ENCODE measurements around the gene LAYN.

The LAYN gene

DNA sequence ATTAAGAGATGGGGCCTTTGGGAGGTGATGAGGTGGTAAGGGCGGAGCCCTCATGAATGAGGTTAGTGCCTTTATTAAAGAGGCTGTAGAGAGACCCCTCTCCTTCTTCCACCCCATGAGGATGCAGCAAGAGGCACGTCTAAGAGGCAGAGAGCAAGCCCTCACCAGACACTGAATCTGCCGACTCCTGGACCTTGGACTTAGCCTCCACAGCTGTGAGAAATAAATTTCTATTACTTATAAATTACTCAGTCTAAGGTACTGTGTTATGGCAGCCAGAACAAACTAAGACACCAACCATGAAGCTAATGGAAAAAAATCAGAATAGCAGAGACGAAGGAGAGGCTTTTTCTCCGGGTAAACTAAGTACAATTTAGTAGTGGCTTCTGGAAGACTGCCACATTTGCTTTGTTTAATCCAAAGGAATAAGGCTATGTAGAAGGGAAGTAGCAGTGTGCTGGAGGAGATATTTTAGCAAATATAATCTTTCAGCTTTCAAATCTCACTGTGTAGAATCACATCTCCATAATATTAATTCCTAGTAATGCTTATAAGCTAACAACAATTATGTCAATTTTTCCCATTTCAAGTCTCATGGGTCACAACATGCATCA lies 49.5 kb downstream of the LAYN start:
- TF ChIP-seq PATZ1 (CRISPR knock-in tag; IDR thresholded peaks at IDR 0.05; ENCODE audit: borderline replicate concordance) (no peak), RARB (CRISPR knock-in tag; IDR thresholded peaks at IDR 0.05) (no peak), TOX (CRISPR knock-in tag; IDR thresholded peaks at IDR 0.05; ENCODE audit: borderline replicate concordance) (no peak), ZNF70 (CRISPR knock-in tag; IDR thresholded peaks at IDR 0.05) (no peak), PPARA (CRISPR knock-in tag; IDR thresholded peaks at IDR 0.05; ENCODE audit: borderline replicate concordance) (no peak), CSDC2 (CRISPR knock-in tag; IDR thresholded peaks at IDR 0.05) (no peak), ISL1 (CRISPR knock-in tag; IDR thresholded peaks at IDR 0.05) (no peak), CSRNP3 (CRISPR knock-in tag; IDR thresholded peaks at IDR 0.05) (no peak), ARNTL (CRISPR knock-in tag; IDR thresholded peaks at IDR 0.05; ENCODE audit: borderline replicate concordance, low read depth) (no peak), BACH2 (CRISPR knock-in tag; IDR thresholded peaks at IDR 0.05; ENCODE audit: borderline replicate concordance) (no peak), ZC3H10 (CRISPR knock-in tag; IDR thresholded peaks at IDR 0.05) (no peak), OSR1 (CRISPR knock-in tag; IDR thresholded peaks at IDR 0.05) (no peak)
- TF ChIP-seq, protein P1, sequence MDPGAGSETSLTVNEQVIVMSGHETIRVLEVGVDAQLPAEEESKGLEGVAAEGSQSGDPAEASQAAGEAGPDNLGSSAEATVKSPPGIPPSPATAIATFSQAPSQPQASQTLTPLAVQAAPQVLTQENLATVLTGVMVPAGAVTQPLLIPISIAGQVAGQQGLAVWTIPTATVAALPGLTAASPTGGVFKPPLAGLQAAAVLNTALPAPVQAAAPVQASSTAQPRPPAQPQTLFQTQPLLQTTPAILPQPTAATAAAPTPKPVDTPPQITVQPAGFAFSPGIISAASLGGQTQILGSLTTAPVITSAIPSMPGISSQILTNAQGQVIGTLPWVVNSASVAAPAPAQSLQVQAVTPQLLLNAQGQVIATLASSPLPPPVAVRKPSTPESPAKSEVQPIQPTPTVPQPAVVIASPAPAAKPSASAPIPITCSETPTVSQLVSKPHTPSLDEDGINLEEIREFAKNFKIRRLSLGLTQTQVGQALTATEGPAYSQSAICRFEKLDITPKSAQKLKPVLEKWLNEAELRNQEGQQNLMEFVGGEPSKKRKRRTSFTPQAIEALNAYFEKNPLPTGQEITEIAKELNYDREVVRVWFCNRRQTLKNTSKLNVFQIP (CRISPR knock-in tag; IDR thresholded peaks at IDR 0.05; ENCODE audit: borderline replicate concordance, low read depth) = no peak
- TF ChIP-seq, protein P2, sequence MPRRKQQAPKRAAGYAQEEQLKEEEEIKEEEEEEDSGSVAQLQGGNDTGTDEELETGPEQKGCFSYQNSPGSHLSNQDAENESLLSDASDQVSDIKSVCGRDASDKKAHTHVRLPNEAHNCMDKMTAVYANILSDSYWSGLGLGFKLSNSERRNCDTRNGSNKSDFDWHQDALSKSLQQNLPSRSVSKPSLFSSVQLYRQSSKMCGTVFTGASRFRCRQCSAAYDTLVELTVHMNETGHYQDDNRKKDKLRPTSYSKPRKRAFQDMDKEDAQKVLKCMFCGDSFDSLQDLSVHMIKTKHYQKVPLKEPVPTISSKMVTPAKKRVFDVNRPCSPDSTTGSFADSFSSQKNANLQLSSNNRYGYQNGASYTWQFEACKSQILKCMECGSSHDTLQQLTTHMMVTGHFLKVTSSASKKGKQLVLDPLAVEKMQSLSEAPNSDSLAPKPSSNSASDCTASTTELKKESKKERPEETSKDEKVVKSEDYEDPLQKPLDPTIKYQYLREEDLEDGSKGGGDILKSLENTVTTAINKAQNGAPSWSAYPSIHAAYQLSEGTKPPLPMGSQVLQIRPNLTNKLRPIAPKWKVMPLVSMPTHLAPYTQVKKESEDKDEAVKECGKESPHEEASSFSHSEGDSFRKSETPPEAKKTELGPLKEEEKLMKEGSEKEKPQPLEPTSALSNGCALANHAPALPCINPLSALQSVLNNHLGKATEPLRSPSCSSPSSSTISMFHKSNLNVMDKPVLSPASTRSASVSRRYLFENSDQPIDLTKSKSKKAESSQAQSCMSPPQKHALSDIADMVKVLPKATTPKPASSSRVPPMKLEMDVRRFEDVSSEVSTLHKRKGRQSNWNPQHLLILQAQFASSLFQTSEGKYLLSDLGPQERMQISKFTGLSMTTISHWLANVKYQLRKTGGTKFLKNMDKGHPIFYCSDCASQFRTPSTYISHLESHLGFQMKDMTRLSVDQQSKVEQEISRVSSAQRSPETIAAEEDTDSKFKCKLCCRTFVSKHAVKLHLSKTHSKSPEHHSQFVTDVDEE (CRISPR knock-in tag; IDR thresholded peaks at IDR 0.05) = no peak
- no peak for ATAC-seq

DNA sequence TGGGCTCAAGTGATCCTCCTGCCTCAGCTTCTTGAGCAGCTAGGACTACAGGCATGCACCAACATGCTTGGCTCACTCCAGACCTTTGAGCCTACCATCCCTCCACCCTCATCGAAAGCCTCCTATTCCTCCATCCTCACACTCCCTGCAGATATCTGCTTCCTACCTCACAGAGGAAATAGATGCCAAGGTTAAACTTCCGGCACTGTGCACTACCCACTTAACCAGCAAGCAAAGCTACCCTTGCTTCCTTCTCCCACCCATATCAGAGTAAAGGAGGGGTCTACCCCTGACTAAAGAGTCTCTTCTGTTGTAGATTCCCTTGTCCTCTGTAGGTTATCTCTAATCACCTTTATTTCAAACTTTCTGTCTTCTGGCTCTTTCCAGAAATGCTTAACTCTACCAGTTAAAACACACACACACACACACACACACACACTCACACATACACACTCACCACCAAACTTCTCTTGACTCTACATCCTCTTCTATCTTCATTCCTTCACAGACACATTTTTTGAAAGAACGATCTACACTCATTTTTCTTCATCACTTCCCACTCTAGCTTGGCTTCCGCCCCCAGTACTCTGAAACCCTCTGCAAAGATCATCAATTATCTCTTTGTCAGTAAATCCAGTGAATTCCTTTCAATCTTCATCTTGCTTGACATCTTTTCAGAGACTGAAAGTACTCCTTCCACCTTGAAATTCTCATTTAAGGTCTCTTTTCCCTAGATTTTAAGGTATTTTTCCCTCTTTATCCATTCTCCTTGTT lies 50.9 kb downstream of the LAYN start:
- no peak for TF ChIP-seq OSR1 (CRISPR knock-in tag; IDR thresholded peaks at IDR 0.05)
- no peak for TF ChIP-seq PATZ1 (CRISPR knock-in tag; IDR thresholded peaks at IDR 0.05; ENCODE audit: borderline replicate concordance)
- TF ChIP-seq ZNF70 (CRISPR knock-in tag; IDR thresholded peaks at IDR 0.05) = no peak
- no peak for TF ChIP-seq ARNTL (CRISPR knock-in tag; IDR thresholded peaks at IDR 0.05; ENCODE audit: borderline replicate concordance, low read depth)
- TF ChIP-seq TCF4 (CRISPR knock-in tag; IDR thresholded peaks at IDR 0.05; ENCODE audit: borderline replicate concordance) = no peak
- no peak for TF ChIP-seq ZNF8 (CRISPR knock-in tag; IDR thresholded peaks at IDR 0.05)
- TF ChIP-seq PPARA (CRISPR knock-in tag; IDR thresholded peaks at IDR 0.05; ENCODE audit: borderline replicate concordance) = no peak
- TF ChIP-seq, protein P1 (CRISPR knock-in tag; IDR thresholded peaks at IDR 0.05; ENCODE audit: borderline replicate concordance, low read depth) = no peak
- no peak for TF ChIP-seq ISL1 (CRISPR knock-in tag; IDR thresholded peaks at IDR 0.05)
- TF ChIP-seq ESRRG (CRISPR knock-in tag; IDR thresholded peaks at IDR 0.05) = no peak
- ATAC-seq = no peak
